Right lobe of liver (tissue), 4 donors: ENCODE data around the gene GJB4.

Source experiments
- POLR2A ChIP-seq: fragments of 450-650 bp; IDR thresholded peaks from one replicate; pipeline ENCODE4 v1.6.1; 2017; ENCODE audit warnings: antibody characterized with exemption, mild to moderate bottlenecking
- TF ChIP-seq, protein P1 (sequence below), 4 donors: fragments of 200-600 bp in 3 of 4; fragments of 450-650 bp in 1 of 4; IDR thresholded peaks; one replicate each; pipeline versions ENCODE4 v1.5.1 to v1.8.0; 2016 to 2022; ENCODE audit warnings: antibody characterized with exemption in 4 of 4, mild to moderate bottlenecking in 2 of 4
- donor health status: DM: no; HTN: no; CAD: no.
- donor health status: DM: no; HTN: no; CAD: no.
- donor health status: DM: no; HTN: yes; CAD: no.

GRCh38 chr1:34808051-34808810 lies 48.7 kb downstream of the GJB4 start:
- TF ChIP-seq, protein P1, sequence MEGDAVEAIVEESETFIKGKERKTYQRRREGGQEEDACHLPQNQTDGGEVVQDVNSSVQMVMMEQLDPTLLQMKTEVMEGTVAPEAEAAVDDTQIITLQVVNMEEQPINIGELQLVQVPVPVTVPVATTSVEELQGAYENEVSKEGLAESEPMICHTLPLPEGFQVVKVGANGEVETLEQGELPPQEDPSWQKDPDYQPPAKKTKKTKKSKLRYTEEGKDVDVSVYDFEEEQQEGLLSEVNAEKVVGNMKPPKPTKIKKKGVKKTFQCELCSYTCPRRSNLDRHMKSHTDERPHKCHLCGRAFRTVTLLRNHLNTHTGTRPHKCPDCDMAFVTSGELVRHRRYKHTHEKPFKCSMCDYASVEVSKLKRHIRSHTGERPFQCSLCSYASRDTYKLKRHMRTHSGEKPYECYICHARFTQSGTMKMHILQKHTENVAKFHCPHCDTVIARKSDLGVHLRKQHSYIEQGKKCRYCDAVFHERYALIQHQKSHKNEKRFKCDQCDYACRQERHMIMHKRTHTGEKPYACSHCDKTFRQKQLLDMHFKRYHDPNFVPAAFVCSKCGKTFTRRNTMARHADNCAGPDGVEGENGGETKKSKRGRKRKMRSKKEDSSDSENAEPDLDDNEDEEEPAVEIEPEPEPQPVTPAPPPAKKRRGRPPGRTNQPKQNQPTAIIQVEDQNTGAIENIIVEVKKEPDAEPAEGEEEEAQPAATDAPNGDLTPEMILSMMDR (IDR thresholded peaks at IDR 0.05) = no peak
- TF ChIP-seq POLR2A = no peak
